Small intestine (tissue), 7 donors: ENCODE data around the gene AHCY. TPM values are rescaled to one million over a fixed set of nuclear protein-coding genes. Genes with fewer than 3 reads are reported as not detected.

Source experiments
- DNase-seq, 2 donors: peaks; one replicate each; pipeline versions ENCODE4 v3.0.0 to v3.0.0-alpha.2; 2013
- FAIRE-seq: peaks from 2 replicates; lab custom pipeline; 2012; peaks lifted over from hg19 to GRCh38; lab: Jason Lieb, UNC
- H3K27ac ChIP-seq, 3 donors: one replicate each; pipeline ENCODE4 v1.5.1; 2013; ENCODE audit warnings: low read length in 2 of 3, mild to moderate bottlenecking in 2 of 3, control low read depth in 1 of 3, inconsistent platforms in 1 of 3, low read depth in 1 of 3, moderate library complexity in 1 of 3
- H3K27me3 ChIP-seq, 3 donors: one replicate each; pipeline ENCODE4 v1.6.1; 2013; ENCODE audit warnings: low read length in 3 of 3, inconsistent platforms in 1 of 3; ENCODE audit not compliant: control insufficient read depth in 3 of 3, insufficient read depth in 3 of 3
- H3K36me3 ChIP-seq, 3 donors: one replicate each; pipeline ENCODE4 v1.6.1; 2013; ENCODE audit warnings: low read length in 3 of 3, inconsistent platforms in 1 of 3, low read depth in 1 of 3, mild to moderate bottlenecking in 1 of 3, moderate library complexity in 1 of 3; ENCODE audit not compliant: control insufficient read depth in 3 of 3, insufficient read depth in 2 of 3
- H3K4me1 ChIP-seq, 3 donors: one replicate each; pipeline ENCODE4 v1.6.1; 2013; ENCODE audit warnings: low read length in 2 of 3, inconsistent platforms in 1 of 3, low read depth in 1 of 3, mild to moderate bottlenecking in 1 of 3, moderate library complexity in 1 of 3; ENCODE audit not compliant: control insufficient read depth in 3 of 3, insufficient read depth in 2 of 3
- H3K4me3 ChIP-seq, 3 donors: one replicate each; pipeline ENCODE4 v1.5.1; 2013; ENCODE audit warnings: low read length in 3 of 3, control low read depth in 1 of 3, inconsistent platforms in 1 of 3, low read depth in 1 of 3, mild to moderate bottlenecking in 1 of 3, moderate library complexity in 1 of 3
- H3K9me3 ChIP-seq, 2 donors: one replicate each; pipeline ENCODE4 v1.6.1; 2013; ENCODE audit warnings: low read depth in 1 of 2, low read length in 1 of 2; ENCODE audit not compliant: control insufficient read depth in 2 of 2, insufficient read depth in 1 of 2
- WGBS, 3 donors: extraction: QIAGEN DNeasy Blood & Tissue Kit; methylation state at CpG; one replicate each; pipeline ENCODE4 v1.1.7; 2013; 5-methylcytosine and 5-hydroxymethylcytosine counted together
- polyA plus RNA-seq, 4 donors: library from polyadenylated mRNA; stranded (reverse) in 3 of 4; unstranded in 1 of 4; fragments of 200-250 nt in 3 of 4; fragments of 120-200 nt in 1 of 4; gene quantifications; one replicate each; pipeline versions ENCODE4 v1.2.1 to v1.2.3, GENCODE V29; 2013
- donor health status: healthy with polysubstance abuse.
- donor health status: control.
- donor health status: control.
- donor health status: Bipolar disorder and iron deficiency.
- donor health status: healthy.

Gene AHCY
- polyA plus RNA-seq, 4 donors, result 81.0 to 189 (median 128) TPM

DNA sequence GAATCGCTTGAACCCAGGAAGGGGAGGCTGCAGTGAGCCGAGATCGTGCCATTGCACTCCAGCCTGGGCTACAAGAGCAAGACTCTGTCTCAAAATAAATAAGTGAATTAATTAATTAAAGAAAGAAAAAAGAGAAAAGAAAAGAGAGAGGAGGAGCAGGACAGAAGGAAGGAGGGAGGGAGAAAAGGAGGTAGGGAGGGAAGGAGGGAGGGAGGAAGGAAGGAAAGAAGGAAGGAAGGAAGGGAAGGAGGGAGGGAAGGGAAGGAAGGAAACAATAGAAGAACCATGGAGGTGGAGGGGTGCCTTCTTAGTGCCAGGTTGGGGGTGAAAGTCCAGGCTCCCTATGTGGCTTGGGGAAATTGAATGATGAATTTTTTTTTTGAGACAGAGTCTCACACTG, 6.5 kb upstream of the AHCY start:
- WGBS, 3 donors, result 88 to 95% (median 92%) methylated on average over 3 of the region's 3 CpGs
- H3K27ac ChIP-seq, result peak overlapping the region in 2 of 3 donors; percentile 24 to 78
- FAIRE-seq (no peak), DNase-seq (peak in 1 of 2 donors; percentile 36)
- no peaks in the 10 kb centered on the region for H3K36me3 ChIP-seq
- no peak overlapping the region for H3K4me3 ChIP-seq
- H3K4me1 ChIP-seq, result peaks cover 0 to 22% (median 7%) of the 10 kb centered on the region in 3 donors
- peaks cover 0 to 2% (median 0%) of the 10 kb centered on the region in 3 donors for H3K27me3 ChIP-seq
- no peaks in the 10 kb centered on the region for H3K9me3 ChIP-seq

DNA sequence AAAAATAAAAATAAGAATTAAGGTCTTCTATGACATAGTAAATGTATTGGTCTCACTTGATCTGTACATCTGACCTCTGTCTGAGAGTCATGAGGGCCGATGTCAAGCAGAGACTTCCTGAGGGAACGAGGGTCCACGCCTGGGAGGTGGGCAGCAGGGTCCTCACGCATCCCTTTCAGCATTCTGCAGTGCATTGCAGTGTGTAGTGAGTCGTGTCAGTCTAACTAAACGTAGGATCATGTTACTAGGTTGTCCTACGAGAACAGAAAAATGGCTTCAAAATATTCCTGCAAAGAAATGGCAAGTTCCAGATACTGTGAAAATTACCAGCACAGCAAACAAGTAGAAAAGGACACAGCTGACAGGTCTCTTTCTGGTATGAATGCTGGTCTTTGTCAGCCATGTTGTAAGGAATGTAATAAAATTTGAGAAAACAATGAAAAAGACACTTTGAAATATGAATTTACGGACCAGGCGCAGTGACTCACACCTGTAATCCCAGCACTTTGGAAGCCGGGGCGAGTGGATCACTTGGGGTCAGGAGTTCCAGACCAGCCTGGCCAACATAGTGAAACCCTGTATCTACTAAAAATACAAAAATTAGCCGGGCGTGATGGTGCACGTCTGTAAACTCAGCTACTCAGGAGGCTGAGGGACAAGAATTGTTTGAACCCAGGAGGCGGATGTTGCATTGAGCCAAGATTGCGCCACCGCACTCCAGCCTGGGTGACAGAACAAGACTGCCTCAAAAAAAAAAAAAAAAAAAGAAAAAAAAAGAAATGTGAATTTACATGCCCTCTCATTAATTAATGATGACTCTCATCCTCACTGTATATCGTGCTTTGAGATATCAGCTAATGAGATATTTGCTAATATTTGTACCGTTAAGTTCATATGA, 2.4 kb upstream of the AHCY start:
- H3K9me3 ChIP-seq, result no peaks in the 10 kb centered on the region
- no peak for DNase-seq
- WGBS, 3 donors, result 83 to 90% (median 90%) methylated on average over 19 of the region's 19 CpGs
- no peaks in the 10 kb centered on the region for H3K27me3 ChIP-seq
- peaks cover 0 to 26% (median 0%) of the 10 kb centered on the region in 3 donors for H3K4me1 ChIP-seq
- no peak overlapping the region for H3K27ac ChIP-seq
- no peak overlapping the region for H3K4me3 ChIP-seq
- FAIRE-seq, result no peak
- peaks cover 0 to 3% (median 0%) of the 10 kb centered on the region in 3 donors for H3K36me3 ChIP-seq

DNA sequence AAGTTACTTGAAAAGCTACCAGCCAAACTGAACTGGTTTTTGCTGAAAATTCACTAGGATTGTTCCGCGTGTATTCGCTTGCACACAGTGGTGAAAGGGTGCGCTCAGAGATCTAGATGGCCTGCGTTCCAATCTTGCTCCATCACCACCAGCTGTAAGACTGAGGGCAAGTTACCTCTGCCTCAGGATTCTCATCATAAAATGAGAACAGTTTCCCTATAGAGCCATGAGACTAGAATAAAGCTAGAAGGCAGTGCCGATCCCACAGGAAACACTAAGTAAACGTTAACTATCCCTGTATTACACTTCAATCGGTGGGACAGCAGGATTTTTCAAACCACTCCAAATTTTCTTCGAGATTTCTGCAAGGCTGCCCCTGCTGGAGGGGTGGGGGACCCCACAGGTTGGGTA, 838 bp downstream of the AHCY start:
- Histone ChIP-seq H3K4me1 (peaks cover 0 to 20% (median 0%) of the 10 kb centered on the region in 3 donors), H3K27ac (peak overlapping the region; percentile 45 to 90 (median 87)), H3K9me3 (no peaks in the 10 kb centered on the region), H3K4me3 (peak overlapping the region; percentile 83 to 89 (median 87)), H3K27me3 (no peaks in the 10 kb centered on the region), H3K36me3 (peaks cover 0 to 11% (median 0%) of the 10 kb centered on the region in 3 donors)
- no peak for FAIRE-seq
- peak in 1 of 2 donors; percentile 16 for DNase-seq
- 6 to 24% (median 20%) methylated on average over 9 of the region's 9 CpGs for WGBS, 3 donors

DNA sequence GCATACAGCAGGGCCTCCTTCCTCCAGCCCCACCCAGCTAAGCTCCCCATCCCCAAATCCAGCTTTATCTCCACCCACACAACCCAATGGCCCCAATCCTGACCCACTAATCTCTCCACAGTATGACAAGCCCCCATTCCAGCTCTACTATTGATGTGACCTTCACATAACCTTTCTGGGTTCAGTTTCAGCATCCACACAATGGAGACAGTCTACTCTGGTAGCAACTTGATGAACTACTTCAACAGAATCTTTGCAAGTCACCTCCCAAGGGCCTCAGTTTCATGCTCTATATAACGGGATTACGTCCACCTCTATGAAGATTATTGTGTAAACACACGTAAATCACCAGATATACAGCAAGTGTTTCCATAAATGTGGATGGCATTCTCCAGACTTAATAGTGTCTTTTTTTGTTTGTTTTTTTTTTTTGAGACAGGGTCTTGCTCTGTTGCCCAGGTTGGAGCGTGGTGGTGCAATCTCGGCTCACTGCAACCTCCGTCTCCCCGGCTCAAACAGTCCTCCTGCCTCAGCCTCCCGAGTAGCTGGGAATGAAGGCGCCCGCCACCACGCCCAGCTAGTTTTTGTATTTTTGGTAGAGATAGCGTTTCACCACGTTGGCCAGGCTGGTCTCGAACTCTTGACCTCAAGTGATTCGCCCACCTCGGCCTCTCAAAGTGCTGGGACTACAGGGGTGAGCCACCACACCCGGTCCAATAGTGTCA, 1.4 kb downstream of the AHCY start:
- Histone ChIP-seq H3K27ac (peak overlapping the region in 2 of 3 donors; percentile 87 to 90), H3K9me3 (no peaks in the 10 kb centered on the region), H3K36me3 (peaks cover 0 to 15% (median 0%) of the 10 kb centered on the region in 3 donors), H3K27me3 (no peaks in the 10 kb centered on the region), H3K4me3 (peak overlapping the region in 1 of 3 donors; percentile 89), H3K4me1 (peaks cover 0 to 20% (median 0%) of the 10 kb centered on the region in 3 donors)
- 63 to 81% (median 80%) methylated on average over 17 of the region's 17 CpGs for WGBS, 3 donors
- FAIRE-seq (no peak), DNase-seq (no peak)

DNA sequence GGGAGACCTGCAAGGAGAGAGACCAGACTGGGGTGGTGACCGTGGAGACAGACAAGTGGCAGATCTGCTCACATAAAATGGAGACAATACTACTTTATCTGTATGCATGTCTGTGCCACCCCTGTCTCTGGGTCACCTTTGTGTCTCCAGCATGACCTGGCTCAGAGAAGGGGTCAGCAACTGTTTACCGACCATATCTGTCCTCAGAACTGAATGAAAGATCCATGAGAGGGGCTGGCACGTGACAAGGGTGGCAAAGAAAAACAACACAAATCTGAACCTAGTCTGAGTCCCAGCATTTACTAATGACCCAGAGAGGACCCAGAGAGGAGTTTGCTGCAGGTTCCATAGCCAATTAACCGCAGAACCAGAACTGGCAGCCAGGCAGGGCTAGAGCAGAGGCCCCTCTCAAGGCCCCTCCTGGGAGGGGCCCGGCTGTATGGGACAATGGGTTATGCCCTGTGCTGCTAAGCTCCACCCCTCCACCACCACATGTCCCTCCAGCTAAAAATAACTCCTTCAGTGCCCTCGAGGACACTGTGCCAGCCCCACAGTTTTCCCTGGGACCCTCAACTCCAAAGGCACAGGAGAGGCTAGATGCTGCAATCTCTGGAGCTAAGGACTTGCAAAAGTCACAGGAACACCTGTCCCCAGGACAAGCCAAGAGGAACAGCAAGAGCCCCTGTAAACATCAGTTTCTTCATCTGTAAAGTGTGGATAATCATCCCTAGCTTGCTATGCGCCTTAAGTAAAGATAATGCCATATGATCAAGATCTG, 2.2 kb downstream of the AHCY start:
- H3K4me3 ChIP-seq, result no peak overlapping the region
- DNase-seq, result peak in 1 of 2 donors; percentile 28
- H3K27ac ChIP-seq, result no peak overlapping the region

DNA sequence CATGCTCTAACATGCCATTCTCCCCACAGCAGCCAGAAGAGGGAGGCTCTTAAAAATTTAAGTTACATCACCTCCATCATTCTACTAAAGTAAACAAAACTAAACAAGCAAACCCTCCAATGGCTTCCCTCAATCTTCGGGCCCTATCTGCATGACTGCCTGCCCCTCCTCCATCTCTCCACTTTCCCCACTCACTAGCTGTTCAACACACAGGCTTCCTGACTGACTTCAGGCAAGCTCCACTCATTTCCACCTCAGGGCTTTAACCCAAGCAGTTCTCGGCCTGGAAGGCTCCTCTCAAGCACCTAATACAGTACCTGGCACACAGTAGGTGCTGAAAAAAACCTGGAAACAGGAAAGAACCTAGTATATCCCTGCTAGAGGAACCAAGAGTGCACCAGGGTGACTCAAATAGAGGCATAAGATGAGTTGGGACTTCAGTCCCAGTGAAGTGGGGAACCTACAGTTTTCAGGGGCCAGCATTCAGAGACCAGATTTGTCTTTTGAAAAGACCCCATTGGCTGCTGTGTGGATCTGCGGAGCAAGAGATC, 2.8 kb downstream of the AHCY start:
- no peaks in the 10 kb centered on the region for H3K27me3 ChIP-seq
- peaks cover 0 to 20% (median 0%) of the 10 kb centered on the region in 3 donors for H3K4me1 ChIP-seq
- FAIRE-seq, result no peak
- no peak overlapping the region for H3K27ac ChIP-seq
- DNase-seq, result no peak
- no peaks in the 10 kb centered on the region for H3K9me3 ChIP-seq
- no peak overlapping the region for H3K4me3 ChIP-seq
- H3K36me3 ChIP-seq, result peaks cover 0 to 18% (median 0%) of the 10 kb centered on the region in 3 donors
- WGBS, 3 donors, result 67 to 78% (median 78%) methylated on average over 3 of the region's 3 CpGs

More for the DNA sequence above, 2.2 kb downstream of the AHCY start:
- Histone ChIP-seq H3K9me3 (no peaks in the 10 kb centered on the region), H3K36me3 (peaks cover 0 to 16% (median 0%) of the 10 kb centered on the region in 3 donors), H3K4me1 (peaks cover 0 to 20% (median 0%) of the 10 kb centered on the region in 3 donors), H3K27me3 (no peaks in the 10 kb centered on the region)
- FAIRE-seq, result no peak
- WGBS, 3 donors, result 38 to 58% (median 44%) methylated on average over 7 of the region's 7 CpGs

DNA sequence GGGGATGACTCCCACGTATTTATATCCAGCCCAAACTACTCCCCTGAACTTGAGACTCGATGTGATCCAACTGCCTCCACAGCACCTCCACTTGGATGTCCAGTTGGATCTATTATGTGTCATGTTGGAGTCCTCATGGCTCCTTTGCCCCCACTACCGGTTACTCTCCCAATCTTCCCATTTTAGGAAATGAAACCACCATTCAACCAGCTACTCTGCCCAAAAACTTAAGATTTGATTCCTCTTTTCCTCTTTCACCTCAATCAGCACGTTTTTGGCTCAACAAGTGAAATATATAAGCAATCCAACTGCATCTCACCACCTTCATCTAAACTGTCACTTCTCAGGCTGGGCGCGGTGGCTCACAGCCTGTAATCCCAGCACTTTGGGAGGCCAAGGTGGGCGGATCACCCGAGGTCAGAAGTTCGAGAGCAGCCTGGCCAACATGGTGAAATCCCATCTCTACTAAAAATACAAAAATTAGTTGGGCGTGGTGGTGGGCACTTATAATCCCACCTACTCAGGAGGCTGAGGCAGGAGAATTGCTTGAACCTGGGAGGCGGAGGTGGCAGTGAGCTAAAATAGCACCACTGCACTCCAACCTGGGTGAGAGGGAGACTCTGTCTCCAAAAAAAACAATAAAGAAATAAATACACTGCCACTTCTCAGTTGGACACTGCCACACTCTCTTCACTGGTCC, 3.4 kb downstream of the AHCY start:
- no peak overlapping the region for H3K27ac ChIP-seq
- no peak for FAIRE-seq
- DNase-seq, result no peak
- H3K4me1 ChIP-seq, result peaks cover 0 to 20% (median 0%) of the 10 kb centered on the region in 3 donors
- no peaks in the 10 kb centered on the region for H3K27me3 ChIP-seq
- H3K9me3 ChIP-seq, result no peaks in the 10 kb centered on the region
- H3K36me3 ChIP-seq, result peaks cover 0 to 24% (median 0%) of the 10 kb centered on the region in 3 donors
- H3K4me3 ChIP-seq, result no peak overlapping the region
- WGBS, 3 donors, result 82 to 85% (median 84%) methylated on average over 11 of the region's 11 CpGs
